HCT116 (cell line): Measurements from ENCODE around the gene WWOX.

Experiments
- CEBPB ChIP-seq: IDR thresholded peaks from 2 replicates; pipeline ENCODE4 v1.6.1; 2012; ENCODE audit warnings: low read depth
- CTCF ChIP-seq, 3 experiments: fragments of 200-600 bp in 1 of 3; sonication (generic) in 1 of 3; IDR thresholded peaks in 2 of 3; conservative IDR thresholded peaks in 1 of 3; 2 replicates each; pipeline ENCODE4 v1.5.1; 2012 to 2017; ENCODE audit warnings: low read depth in 2 of 3, low read length in 2 of 3, antibody characterized with exemption in 1 of 3, borderline replicate concordance in 1 of 3, control low read depth in 1 of 3, mild to moderate bottlenecking in 1 of 3, mixed read lengths in 1 of 3, mixed run types in 1 of 3, moderate library complexity in 1 of 3; ENCODE audit not compliant: insufficient read depth in 1 of 3
- ELF1 ChIP-seq: IDR thresholded peaks from 2 replicates; pipeline ENCODE4 v1.6.1; 2012; ENCODE audit warnings: low read depth, borderline replicate concordance
- EZH2 ChIP-seq: fragments of 200-600 bp; sonication (generic); IDR thresholded peaks from 2 replicates; pipeline ENCODE4 v1.6.1; 2017; ENCODE audit warnings: antibody characterized with exemption, mixed run types
- POLR2A ChIP-seq: IDR thresholded peaks from 2 replicates; pipeline ENCODE4 v1.7.0; 2011; ENCODE audit warnings: borderline replicate concordance; ENCODE audit not compliant: insufficient read depth, insufficient read length; ENCODE audit errors: extremely low read depth
- POLR2AphosphoS5 ChIP-seq: IDR thresholded peaks from 2 replicates; pipeline ENCODE4 v1.6.1; 2011; ENCODE audit warnings: mild to moderate bottlenecking, low read depth, low read length, moderate library complexity
- REST ChIP-seq: IDR thresholded peaks from 2 replicates; pipeline ENCODE4 v1.6.1; 2012; ENCODE audit warnings: low read depth
- SIN3A ChIP-seq: IDR thresholded peaks from 2 replicates; pipeline ENCODE4 v1.6.1; 2012; ENCODE audit warnings: low read depth
- SP1 ChIP-seq: IDR thresholded peaks from 2 replicates; pipeline ENCODE4 v1.6.1; 2012; ENCODE audit warnings: low read depth
- TCF7L2 ChIP-seq: IDR thresholded peaks from 2 replicates; pipeline ENCODE4 v1.7.0; 2011; ENCODE audit warnings: borderline replicate concordance, inconsistent platforms; ENCODE audit not compliant: insufficient read depth, insufficient read length; ENCODE audit errors: extremely low read depth
- ZNF274 ChIP-seq: fragments of 200-500 bp; sonication (Bioruptor generic); IDR thresholded peaks from 2 replicates; pipeline ENCODE4 v1.6.1; 2014; ENCODE audit warnings: mild to moderate bottlenecking, low read depth, low read length, inconsistent platforms

GRCh38 chr16:78431701-78432100 lies 332.2 kb downstream of the WWOX start:
- TF ChIP-seq CTCF (IDR thresholded peaks at IDR 0.05 in 2 of 3, conservative IDR thresholded peaks at IDR 0.05 in 1 of 3; ENCODE audit: borderline replicate concordance in 1 of 3, insufficient read depth in 1 of 3, low read depth in 2 of 3, low read length in 2 of 3) (no peak), EZH2 (no peak), POLR2A (no peak), TCF7L2 (no peak), SP1 (no peak), ELF1 (no peak), POLR2AphosphoS5 (no peak), ZNF274 (no peak), CEBPB (no peak), REST (no peak), SIN3A (no peak)
